OCI-LY3 (cell line): ENCODE measurements around the gene VRK1.

Experiments used
- H2AFZ ChIP-seq: fragments of 200-600, 300-600 bp; shearing (Covaris generic); 2 replicates; pipeline ENCODE4 v1.6.0; 2014; ENCODE audit warnings: antibody characterized with exemption, low read depth, low read length
- H3K27ac ChIP-seq: fragments of 200-600, 300-600 bp; sonication (generic); 2 replicates; pipeline ENCODE4 v1.5.1; 2014; ENCODE audit warnings: mild to moderate bottlenecking, low read length, moderate library complexity, mixed read lengths
- H3K27me3 ChIP-seq: fragments of 200-600, 300-600 bp; sonication (generic); 2 replicates; pipeline ENCODE4 v1.6.1; 2014; ENCODE audit warnings: low read depth, low read length, mixed read lengths
- H3K36me3 ChIP-seq: fragments of 200-600, 300-600 bp; sonication (generic); replicated peaks from 2 replicates; pipeline ENCODE3; 2014; ENCODE audit warnings: low read depth, low read length, mixed read lengths
- H3K4me1 ChIP-seq: fragments of 300-600, 200-600 bp; sonication (generic); 2 replicates; pipeline ENCODE4 v1.6.1; 2014; ENCODE audit warnings: low read length, mixed read lengths
- H3K4me2 ChIP-seq: fragments of 200-600, 300-600 bp; sonication (generic); 2 replicates; pipeline ENCODE4 v1.6.1; 2014; ENCODE audit warnings: low read length, mixed read lengths
- H3K4me3 ChIP-seq: fragments of 300-600, 200-600 bp; sonication (generic); 2 replicates; pipeline ENCODE4 v1.5.1; 2014; ENCODE audit warnings: antibody characterized with exemption, mild to moderate bottlenecking, low read length, moderate library complexity
- H3K79me2 ChIP-seq: fragments of 300-600, 200-600 bp; shearing (Covaris generic); 2 replicates; pipeline ENCODE4 v1.6.1; 2014; ENCODE audit warnings: mild to moderate bottlenecking, low read length, mixed read lengths
- H3K9ac ChIP-seq: fragments of 300-600, 200-600 bp; shearing (Covaris generic); 2 replicates; pipeline ENCODE4 v1.6.0; 2014; ENCODE audit warnings: mild to moderate bottlenecking, low read length, moderate library complexity
- H3K9me3 ChIP-seq: fragments of 200-600, 300-600 bp; shearing (Covaris generic); 2 replicates; pipeline ENCODE4 v1.6.1; 2014; ENCODE audit warnings: low read length, mixed read lengths; ENCODE audit not compliant: insufficient read depth
- H4K20me1 ChIP-seq: fragments of 200-600, 300-600 bp; sonication (generic); 2 replicates; pipeline ENCODE4 v1.6.1; 2016; ENCODE audit warnings: low read length, mixed read lengths; ENCODE audit not compliant: insufficient read depth
- EZH2phosphoT487 ChIP-seq: fragments of 200-600 bp; shearing (Covaris generic); IDR thresholded peaks from 2 replicates; pipeline ENCODE4 v1.6.1; 2018; ENCODE audit warnings: antibody characterized with exemption, mixed run types, low read depth
- TF ChIP-seq, protein P1 (sequence below): fragments of 200-600, 300-600 bp; sonication (generic); IDR thresholded peaks from 2 replicates; pipeline ENCODE4 v1.5.1; 2014; ENCODE audit warnings: antibody characterized with exemption, low read length, low read depth

VRK1 gene

DNA sequence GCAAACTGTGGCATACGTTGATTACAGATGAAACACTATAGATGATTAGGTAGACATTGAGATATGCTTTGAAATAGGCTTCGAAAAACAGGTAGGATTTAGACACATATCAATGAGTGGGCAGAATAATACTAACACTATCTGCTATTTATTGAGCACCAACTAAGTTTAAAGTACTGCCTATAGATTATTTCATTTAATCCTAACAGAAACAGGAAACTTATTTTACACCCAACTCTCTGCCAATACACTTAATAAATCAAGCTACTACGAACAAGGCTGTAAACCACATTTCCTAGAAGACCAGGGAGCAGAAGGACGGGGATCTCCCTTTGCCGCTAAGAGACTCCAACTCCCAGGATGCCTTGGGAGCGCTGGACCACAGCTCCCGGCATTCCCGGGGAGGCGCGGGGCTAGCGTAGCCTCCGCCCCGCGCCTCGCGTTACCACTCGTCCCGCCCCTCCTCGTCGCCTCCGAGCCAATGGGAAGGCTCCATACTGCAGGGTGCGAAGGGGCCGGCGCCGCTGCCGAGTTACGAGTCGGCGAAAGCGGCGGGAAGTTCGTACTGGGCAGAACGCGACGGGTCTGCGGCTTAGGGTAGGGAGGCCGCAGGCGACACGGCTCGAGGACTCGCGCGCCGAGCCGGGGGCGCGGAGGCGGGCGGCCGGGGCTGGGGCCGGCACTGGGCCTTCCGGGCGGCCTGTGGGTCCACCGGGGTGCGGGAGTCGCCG, at the start of gene VRK1:
Gene VRK1 (plus strand): TSS at position 532 of the 731 bp plus-strand sequence. CDS start 36,090 bp downstream, outside the sequence.
- peak within 1 kb of the TSS; percentile 56; the same call in 1 of the 2 replicates for H2AFZ ChIP-seq
- peaks cover 49% of the 10 kb centered on the region for H3K79me2 ChIP-seq
- peak within 1 kb of the TSS; percentile 93 for H3K4me2 ChIP-seq
- H3K27ac ChIP-seq, result peak within 1 kb of the TSS; percentile 65
- H3K36me3 ChIP-seq, result no peaks in the 10 kb centered on the region
- peak within 1 kb of the TSS; percentile 97 for H3K4me3 ChIP-seq
- peaks cover 7% of the 10 kb centered on the region for H3K27me3 ChIP-seq
- H3K9me3 ChIP-seq, result no peaks in the 10 kb centered on the region
- H4K20me1 ChIP-seq, result peaks cover 39% of the 10 kb centered on the region
- H3K4me1 ChIP-seq, result peaks cover 12% of the 10 kb centered on the region
- peak within 1 kb of the TSS; percentile 92 for H3K9ac ChIP-seq
- TF ChIP-seq EZH2phosphoT487, result no peak
- TF ChIP-seq, protein P1, sequence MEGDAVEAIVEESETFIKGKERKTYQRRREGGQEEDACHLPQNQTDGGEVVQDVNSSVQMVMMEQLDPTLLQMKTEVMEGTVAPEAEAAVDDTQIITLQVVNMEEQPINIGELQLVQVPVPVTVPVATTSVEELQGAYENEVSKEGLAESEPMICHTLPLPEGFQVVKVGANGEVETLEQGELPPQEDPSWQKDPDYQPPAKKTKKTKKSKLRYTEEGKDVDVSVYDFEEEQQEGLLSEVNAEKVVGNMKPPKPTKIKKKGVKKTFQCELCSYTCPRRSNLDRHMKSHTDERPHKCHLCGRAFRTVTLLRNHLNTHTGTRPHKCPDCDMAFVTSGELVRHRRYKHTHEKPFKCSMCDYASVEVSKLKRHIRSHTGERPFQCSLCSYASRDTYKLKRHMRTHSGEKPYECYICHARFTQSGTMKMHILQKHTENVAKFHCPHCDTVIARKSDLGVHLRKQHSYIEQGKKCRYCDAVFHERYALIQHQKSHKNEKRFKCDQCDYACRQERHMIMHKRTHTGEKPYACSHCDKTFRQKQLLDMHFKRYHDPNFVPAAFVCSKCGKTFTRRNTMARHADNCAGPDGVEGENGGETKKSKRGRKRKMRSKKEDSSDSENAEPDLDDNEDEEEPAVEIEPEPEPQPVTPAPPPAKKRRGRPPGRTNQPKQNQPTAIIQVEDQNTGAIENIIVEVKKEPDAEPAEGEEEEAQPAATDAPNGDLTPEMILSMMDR, result no peak

DNA sequence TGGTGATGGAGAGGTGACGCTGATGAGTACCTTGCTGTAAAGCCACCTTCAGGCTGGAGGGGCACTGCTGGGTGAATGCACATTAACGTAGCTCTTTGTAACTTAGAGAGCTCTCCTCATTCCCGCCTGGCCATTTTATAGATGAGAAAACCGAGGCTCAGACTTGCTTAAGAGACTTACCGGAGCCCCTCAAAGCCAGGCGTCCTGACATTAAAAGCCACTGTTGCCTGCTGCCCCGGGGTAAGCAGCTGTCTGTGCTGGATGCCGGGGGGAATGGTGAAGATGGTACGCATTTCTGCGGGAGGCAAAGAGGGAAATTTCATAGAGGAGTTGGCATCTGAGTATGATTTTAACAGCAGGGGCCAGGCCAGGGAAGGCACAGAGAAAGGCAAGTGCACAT, 49.6 kb upstream of the VRK1 start:
- Histone ChIP-seq H3K9me3 (no peaks in the 10 kb centered on the region), H2AFZ (no peak overlapping the region), H3K4me3 (no peak overlapping the region), H3K36me3 (no peaks in the 10 kb centered on the region), H3K27me3 (peaks cover 30% of the 10 kb centered on the region), H4K20me1 (no peaks in the 10 kb centered on the region), H3K27ac (no peak overlapping the region), H3K79me2 (no peaks in the 10 kb centered on the region), H3K4me2 (no peak overlapping the region), H3K4me1 (no peaks in the 10 kb centered on the region), H3K9ac (no peak overlapping the region)
- TF ChIP-seq, protein P1, result no peak
- TF ChIP-seq EZH2phosphoT487, result no peak

GRCh38 chr14:96748362-96748761, 48.8 kb upstream of the VRK1 start:
- H3K27ac ChIP-seq, result no peak overlapping the region
- TF ChIP-seq, protein P1, result no peak
- no peak for TF ChIP-seq EZH2phosphoT487
- H3K27me3 ChIP-seq, result peaks cover 30% of the 10 kb centered on the region
- H3K36me3 ChIP-seq, result no peaks in the 10 kb centered on the region
- no peaks in the 10 kb centered on the region for H3K9me3 ChIP-seq
- H2AFZ ChIP-seq, result no peak overlapping the region
- H3K79me2 ChIP-seq, result no peaks in the 10 kb centered on the region
- no peak overlapping the region for H3K9ac ChIP-seq
- H3K4me2 ChIP-seq, result no peak overlapping the region
- no peaks in the 10 kb centered on the region for H3K4me1 ChIP-seq
- H4K20me1 ChIP-seq, result no peaks in the 10 kb centered on the region
- H3K4me3 ChIP-seq, result no peak overlapping the region

- H4K20me1 ChIP-seq, result no peaks in the 10 kb centered on the region
- no peak overlapping the region for H3K4me3 ChIP-seq
- no peak overlapping the region for H3K9ac ChIP-seq
- H3K4me1 ChIP-seq, result no peaks in the 10 kb centered on the region
- no peaks in the 10 kb centered on the region for H3K9me3 ChIP-seq
- H2AFZ ChIP-seq, result no peak overlapping the region
- no peak overlapping the region for H3K4me2 ChIP-seq
- no peaks in the 10 kb centered on the region for H3K36me3 ChIP-seq
- TF ChIP-seq, protein P1, result no peak
- no peak for TF ChIP-seq EZH2phosphoT487
- H3K27me3 ChIP-seq, result peaks cover 17% of the 10 kb centered on the region
- no peaks in the 10 kb centered on the region for H3K79me2 ChIP-seq
- no peak overlapping the region for H3K27ac ChIP-seq
These were observed 45.7 kb upstream of the VRK1 start for GRCh38 chr14:96751505-96751904.
